WTC11 (cell line): ENCODE data around the gene CMC1.

Experiments
- CBFB ChIP-seq: sonication (generic); formaldehyde crosslinking; IDR thresholded peaks from 2 replicates; pipeline ENCODE4 v1.8.1; 2022; ENCODE audit warnings: mild to moderate bottlenecking, low read depth, missing genetic modification reagents
- CREB1 ChIP-seq: sonication (generic); formaldehyde crosslinking; IDR thresholded peaks from 2 replicates; pipeline ENCODE4 v1.8.0; 2023; ENCODE audit warnings: mild to moderate bottlenecking, missing genetic modification reagents
- ESRRA ChIP-seq: sonication (generic); formaldehyde crosslinking; IDR thresholded peaks from 2 replicates; pipeline ENCODE4 v1.8.1; 2022; ENCODE audit warnings: mild to moderate bottlenecking, missing genetic modification reagents, borderline replicate concordance
- HMGA2 ChIP-seq: fragments of 250-450 bp; sonication (Bioruptor Pico); IDR thresholded peaks from 2 replicates; pipeline ENCODE4 v1.4.0; 2021; ENCODE audit warnings: mild to moderate bottlenecking, moderate library complexity
- KAT7 ChIP-seq: sonication (generic); formaldehyde crosslinking; IDR thresholded peaks from 2 replicates; pipeline ENCODE4 v1.8.1; 2023; ENCODE audit warnings: missing genetic modification reagents, mild to moderate bottlenecking, borderline replicate concordance
- NR3C1 ChIP-seq: sonication (generic); formaldehyde crosslinking; conservative IDR thresholded peaks from 2 replicates; pipeline ENCODE4 v1.8.1; 2023; ENCODE audit warnings: low read depth, mild to moderate bottlenecking, missing genetic modification reagents
- TEAD4 ChIP-seq: sonication (generic); formaldehyde crosslinking; IDR thresholded peaks from 2 replicates; pipeline ENCODE4 v1.8.0; 2022; ENCODE audit warnings: mild to moderate bottlenecking, missing genetic modification reagents
- ZNF138 ChIP-seq: sonication (generic); formaldehyde crosslinking; conservative IDR thresholded peaks from 2 replicates; pipeline ENCODE4 v1.8.1; 2022; ENCODE audit warnings: mild to moderate bottlenecking, moderate library complexity, missing genetic modification reagents
- TF ChIP-seq, protein P1 (sequence below): fragments of 200-600 bp; IDR thresholded peaks from 2 replicates; pipeline ENCODE4 v1.8.0; 2022; ENCODE audit warnings: antibody characterized with exemption
- TF ChIP-seq, protein P2 (sequence below): sonication (generic); formaldehyde crosslinking; IDR thresholded peaks from 2 replicates; pipeline ENCODE4 v1.8.1; 2022; ENCODE audit warnings: low read depth, mild to moderate bottlenecking, moderate library complexity, missing genetic modification reagents, borderline replicate concordance
- TF ChIP-seq, protein P3 (sequence below): sonication (generic); formaldehyde crosslinking; IDR thresholded peaks from 2 replicates; pipeline ENCODE4 v1.8.0; 2023; ENCODE audit warnings: mild to moderate bottlenecking, missing genetic modification reagents
- TF ChIP-seq, protein P4 (sequence below): sonication (generic); formaldehyde crosslinking; IDR thresholded peaks from 2 replicates; pipeline ENCODE4 v1.8.0; 2022; ENCODE audit warnings: mild to moderate bottlenecking, missing genetic modification reagents

DNA sequence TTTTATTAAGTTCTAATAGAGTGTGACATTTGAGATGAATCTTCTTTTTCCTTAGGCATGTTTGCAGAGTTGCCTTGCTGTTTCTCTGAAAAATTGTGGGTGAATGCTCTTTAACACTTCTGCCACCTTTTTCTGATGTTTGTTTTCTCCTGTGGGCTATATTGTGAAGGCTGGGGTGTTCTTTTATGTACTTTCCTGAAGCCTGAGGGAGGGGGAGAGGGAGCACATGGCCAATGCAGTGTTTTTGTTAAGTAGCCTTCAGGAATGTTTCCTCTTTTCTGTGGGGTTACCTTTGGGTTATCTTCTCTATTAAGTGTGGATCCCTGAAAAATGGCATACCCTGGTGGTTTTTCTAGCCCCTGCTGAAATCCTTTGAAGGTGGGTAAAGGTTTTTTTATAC lies 50.2 kb downstream of the CMC1 start:
- TF ChIP-seq, protein P1, sequence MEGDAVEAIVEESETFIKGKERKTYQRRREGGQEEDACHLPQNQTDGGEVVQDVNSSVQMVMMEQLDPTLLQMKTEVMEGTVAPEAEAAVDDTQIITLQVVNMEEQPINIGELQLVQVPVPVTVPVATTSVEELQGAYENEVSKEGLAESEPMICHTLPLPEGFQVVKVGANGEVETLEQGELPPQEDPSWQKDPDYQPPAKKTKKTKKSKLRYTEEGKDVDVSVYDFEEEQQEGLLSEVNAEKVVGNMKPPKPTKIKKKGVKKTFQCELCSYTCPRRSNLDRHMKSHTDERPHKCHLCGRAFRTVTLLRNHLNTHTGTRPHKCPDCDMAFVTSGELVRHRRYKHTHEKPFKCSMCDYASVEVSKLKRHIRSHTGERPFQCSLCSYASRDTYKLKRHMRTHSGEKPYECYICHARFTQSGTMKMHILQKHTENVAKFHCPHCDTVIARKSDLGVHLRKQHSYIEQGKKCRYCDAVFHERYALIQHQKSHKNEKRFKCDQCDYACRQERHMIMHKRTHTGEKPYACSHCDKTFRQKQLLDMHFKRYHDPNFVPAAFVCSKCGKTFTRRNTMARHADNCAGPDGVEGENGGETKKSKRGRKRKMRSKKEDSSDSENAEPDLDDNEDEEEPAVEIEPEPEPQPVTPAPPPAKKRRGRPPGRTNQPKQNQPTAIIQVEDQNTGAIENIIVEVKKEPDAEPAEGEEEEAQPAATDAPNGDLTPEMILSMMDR: no peak
- no peak for TF ChIP-seq ESRRA (CRISPR knock-in tag)
- TF ChIP-seq, protein P2, sequence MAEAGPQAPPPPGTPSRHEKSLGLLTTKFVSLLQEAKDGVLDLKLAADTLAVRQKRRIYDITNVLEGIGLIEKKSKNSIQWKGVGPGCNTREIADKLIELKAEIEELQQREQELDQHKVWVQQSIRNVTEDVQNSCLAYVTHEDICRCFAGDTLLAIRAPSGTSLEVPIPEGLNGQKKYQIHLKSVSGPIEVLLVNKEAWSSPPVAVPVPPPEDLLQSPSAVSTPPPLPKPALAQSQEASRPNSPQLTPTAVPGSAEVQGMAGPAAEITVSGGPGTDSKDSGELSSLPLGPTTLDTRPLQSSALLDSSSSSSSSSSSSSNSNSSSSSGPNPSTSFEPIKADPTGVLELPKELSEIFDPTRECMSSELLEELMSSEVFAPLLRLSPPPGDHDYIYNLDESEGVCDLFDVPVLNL: no peak
- no peak for TF ChIP-seq TEAD4 (CRISPR knock-in tag)
- TF ChIP-seq KAT7 (CRISPR knock-in tag): no peak
- no peak for TF ChIP-seq CREB1
- no peak for TF ChIP-seq HMGA2 (CRISPR knock-in tag)
- no peak for TF ChIP-seq NR3C1
- TF ChIP-seq, protein P3, sequence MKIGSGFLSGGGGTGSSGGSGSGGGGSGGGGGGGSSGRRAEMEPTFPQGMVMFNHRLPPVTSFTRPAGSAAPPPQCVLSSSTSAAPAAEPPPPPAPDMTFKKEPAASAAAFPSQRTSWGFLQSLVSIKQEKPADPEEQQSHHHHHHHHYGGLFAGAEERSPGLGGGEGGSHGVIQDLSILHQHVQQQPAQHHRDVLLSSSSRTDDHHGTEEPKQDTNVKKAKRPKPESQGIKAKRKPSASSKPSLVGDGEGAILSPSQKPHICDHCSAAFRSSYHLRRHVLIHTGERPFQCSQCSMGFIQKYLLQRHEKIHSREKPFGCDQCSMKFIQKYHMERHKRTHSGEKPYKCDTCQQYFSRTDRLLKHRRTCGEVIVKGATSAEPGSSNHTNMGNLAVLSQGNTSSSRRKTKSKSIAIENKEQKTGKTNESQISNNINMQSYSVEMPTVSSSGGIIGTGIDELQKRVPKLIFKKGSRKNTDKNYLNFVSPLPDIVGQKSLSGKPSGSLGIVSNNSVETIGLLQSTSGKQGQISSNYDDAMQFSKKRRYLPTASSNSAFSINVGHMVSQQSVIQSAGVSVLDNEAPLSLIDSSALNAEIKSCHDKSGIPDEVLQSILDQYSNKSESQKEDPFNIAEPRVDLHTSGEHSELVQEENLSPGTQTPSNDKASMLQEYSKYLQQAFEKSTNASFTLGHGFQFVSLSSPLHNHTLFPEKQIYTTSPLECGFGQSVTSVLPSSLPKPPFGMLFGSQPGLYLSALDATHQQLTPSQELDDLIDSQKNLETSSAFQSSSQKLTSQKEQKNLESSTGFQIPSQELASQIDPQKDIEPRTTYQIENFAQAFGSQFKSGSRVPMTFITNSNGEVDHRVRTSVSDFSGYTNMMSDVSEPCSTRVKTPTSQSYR (CRISPR knock-in tag): no peak
- no peak for TF ChIP-seq ZNF138
- no peak for TF ChIP-seq CBFB (CRISPR knock-in tag)
- TF ChIP-seq, protein P4, sequence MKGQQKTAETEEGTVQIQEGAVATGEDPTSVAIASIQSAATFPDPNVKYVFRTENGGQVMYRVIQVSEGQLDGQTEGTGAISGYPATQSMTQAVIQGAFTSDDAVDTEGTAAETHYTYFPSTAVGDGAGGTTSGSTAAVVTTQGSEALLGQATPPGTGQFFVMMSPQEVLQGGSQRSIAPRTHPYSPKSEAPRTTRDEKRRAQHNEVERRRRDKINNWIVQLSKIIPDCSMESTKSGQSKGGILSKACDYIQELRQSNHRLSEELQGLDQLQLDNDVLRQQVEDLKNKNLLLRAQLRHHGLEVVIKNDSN (CRISPR knock-in tag): no peak
